NCI-H526 treated with DMSO at 0.1 percent for 48 hours (cell line): ENCODE results near the gene ESRRB.
A peak's percentile ranks its signal among the peaks of the same experiment; 100 is the strongest.

Experiments
- DNase-seq: peaks from one replicate; lab custom pipeline; 2025; lab: John Stamatoyannopoulos, UW

The ESRRB gene

DNA sequence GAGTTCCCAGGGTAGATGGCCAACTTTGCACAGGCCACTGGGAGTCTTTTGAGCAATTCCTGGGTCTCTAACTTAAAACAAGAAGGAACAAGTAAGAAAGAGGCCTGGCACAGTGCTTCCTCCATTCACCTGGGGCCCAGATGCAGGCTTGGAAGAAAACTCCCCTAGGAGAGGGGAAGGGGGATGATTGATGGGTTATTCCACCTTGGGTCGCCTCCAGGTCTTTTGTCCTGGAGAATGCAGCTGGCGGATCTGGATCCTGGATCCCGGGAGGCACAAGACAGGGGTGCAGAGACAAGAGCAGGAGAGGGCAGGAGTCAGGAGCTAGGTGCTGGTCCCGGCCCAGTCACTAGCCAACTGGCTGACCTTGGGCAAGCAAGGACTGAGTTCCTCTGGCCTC, 74.5 kb downstream of the ESRRB start:
- DNase-seq: no peak

DNA sequence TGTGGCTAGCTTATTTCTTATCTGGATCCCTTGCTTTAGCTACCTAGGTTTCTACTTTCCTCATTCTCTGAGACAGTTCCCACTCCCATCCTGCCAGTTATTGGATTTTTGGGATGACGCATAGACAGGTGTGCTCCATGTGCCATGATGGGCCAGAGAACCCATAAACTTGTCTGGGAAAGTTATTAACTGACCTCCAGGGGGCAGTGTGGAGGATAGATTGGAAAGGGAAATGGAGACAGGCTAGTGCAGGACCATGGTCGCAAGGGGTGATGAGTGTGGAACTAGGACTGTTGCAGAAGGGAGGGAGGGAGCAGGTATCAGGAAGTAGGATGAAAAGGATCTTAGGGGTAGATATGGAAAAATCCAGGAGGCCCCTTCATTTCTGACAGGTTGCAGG, 80.3 kb downstream of the ESRRB start:
- peak; percentile 5 for DNase-seq

DNA sequence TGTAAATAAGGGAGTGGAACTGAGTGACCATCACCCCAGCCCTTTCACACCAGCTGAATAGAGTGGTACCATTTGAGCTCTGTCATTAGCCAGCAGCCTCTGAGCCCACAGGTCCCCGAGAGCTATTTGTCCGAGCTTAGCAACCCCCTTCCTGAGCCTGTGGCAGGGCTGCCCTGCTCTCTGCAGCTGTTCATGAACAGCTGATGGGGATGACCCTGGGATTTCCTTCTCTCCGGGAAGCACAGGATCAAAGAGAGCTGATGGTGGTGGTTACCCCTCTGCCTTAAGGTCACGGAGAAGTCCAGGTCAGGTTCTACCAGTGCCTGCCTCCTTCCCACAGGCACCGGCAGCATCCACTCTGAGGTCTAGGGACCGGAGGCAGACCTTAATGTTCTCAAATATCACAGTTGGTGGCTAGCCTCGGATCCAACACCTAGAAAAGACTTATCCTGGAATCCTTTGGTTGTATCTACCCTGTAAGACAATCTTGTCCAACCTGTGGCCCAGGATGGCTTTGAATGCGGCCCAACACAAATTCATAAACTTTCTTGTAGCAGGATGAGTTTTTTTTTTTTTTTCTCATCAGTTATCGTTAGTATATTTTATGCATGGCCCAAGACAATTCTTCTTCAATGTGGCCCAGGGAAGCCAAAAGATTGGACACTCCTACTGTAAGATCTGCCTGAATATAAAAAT, 81.1 kb downstream of the ESRRB start:
- DNase-seq: no peak

DNA sequence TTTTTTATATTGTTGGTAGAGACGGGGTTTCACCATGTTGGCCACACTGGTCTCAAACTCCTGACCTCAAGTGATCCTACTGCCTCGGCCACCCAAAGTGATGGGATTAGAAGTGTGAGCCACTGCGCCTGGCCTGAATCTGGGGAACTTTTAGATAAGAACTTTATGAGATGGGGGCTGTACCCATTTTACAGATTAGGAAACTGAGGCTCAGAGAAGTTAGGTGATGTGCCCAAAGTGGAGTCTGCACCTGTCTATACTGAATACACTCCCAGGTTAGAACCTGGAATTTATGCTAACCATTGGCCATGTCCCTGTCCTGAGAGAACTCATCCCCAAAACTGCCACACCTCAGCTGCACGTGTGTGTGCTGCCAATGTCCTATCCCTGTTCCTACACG, 81.9 kb downstream of the ESRRB start:
- no peak for DNase-seq

DNA sequence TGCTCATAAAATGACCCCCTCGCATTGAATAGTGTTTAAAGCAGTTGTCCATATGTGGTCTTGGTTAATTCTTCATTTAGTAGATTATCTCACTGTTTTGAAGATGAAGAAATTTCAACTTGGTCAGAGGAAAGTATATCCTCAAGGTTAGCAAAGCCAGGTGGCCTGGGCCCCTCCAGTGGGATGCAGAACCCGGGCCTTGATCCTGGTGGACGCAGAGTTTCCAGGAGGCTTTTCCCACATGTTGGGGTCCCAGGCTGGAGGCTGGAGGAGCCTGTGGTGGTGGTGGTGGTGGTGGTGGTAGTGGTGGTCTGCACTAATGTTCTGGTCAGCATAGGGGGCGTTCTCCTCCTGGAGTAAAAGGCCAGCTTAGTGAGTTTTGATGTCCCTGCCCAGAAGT, 85.9 kb downstream of the ESRRB start:
- no peak for DNase-seq

DNA sequence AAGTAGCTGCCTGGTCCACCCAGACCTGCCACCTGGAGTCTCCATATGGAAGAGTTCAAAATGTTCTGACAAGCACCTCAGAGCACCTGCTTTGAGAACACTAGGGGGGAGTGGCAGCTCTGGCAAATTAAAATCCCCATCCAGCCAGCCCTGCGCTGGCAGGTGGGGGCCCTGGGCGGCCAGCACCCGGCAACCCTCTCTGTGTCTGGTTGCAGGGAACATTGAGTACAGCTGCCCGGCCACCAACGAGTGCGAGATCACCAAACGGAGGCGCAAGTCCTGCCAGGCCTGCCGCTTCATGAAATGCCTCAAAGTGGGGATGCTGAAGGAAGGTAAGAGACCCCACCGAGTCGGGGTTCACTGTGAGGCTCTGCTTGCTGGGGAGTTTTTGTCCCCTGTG, 86.4 kb downstream of the ESRRB start:
- DNase-seq: no peak

DNA sequence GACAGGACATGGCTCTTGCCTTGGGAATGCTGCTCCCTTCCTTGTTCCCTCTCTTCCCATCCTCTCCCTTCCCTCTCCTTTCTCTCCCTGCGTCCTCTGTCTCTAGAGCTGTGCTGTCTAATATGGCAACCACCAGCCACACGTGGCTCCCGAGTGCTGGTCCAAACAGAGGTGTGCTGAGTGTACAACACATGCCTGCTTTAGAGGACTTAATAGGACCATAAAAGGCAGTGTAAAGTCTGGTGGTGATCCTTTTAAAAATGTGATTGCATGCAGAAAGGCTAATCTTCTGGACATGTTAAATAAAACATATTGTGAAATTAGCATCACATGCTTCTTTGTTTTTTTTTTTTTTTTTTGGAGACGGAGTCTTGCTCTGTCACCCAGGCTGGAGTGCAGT, 87.2 kb downstream of the ESRRB start:
- no peak for DNase-seq

DNA sequence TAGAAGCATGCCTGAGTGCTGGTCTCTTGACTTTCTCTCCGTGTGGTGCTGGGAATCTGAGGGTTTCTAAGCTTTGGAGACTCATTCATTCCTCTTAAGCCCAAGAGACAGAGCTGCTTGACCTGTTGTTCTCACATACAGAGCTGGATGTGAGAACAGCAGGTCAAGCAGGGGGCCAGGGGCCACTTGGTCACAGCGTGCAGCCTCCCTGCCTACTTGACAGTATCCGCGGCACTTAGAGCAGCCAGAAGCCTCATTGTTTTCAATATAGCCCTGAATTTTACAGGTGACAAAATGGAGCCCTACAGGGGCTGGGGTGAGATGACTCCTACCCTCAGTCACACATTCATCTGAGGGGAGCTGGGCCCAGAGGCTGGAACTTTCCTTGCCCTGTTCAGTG, 88.9 kb downstream of the ESRRB start:
- no peak for DNase-seq

DNA sequence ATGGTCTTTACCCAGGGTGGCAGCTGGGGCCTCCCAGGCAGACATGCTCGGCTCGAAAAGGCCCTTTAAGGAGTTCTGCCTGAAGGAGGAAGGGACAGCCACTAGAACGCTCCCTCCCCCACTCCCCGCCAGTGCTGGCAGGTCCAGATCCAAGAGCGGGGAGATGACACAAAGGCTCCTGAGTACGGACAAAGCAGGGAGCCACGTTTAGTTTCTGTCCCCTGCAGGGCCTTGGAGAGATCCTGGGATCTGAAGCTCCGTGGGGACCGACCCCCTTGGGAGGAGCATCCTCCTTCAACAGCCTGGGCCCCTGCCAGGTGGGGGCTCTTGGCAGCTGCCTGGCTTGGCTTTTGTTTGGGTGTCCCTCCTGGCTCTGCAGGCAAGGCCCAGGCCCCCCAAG, 89.7 kb downstream of the ESRRB start:
- DNase-seq: no peak

DNA sequence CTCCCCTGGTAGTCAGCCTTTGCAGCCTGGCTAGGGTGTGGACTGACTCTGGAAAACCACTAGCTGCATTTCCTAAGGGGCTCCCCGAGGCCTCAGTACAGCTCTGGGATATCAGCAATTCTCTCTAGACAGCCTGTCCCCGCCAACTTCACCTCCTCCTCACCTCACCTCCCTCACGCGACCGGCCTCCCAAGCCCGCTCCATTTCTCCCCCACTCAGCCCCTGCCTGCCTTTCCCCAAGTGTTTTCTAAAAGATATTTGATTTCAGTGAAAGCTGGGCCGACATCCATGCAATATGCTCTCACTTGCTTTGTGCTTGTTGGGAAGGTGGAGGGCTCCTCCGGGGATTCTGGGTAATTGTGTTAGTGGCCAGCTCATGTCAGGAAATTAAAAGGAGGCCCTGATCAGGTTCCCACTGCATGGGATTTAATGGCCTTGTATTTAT, 91.8 kb downstream of the ESRRB start:
- DNase-seq: no peak

DNA sequence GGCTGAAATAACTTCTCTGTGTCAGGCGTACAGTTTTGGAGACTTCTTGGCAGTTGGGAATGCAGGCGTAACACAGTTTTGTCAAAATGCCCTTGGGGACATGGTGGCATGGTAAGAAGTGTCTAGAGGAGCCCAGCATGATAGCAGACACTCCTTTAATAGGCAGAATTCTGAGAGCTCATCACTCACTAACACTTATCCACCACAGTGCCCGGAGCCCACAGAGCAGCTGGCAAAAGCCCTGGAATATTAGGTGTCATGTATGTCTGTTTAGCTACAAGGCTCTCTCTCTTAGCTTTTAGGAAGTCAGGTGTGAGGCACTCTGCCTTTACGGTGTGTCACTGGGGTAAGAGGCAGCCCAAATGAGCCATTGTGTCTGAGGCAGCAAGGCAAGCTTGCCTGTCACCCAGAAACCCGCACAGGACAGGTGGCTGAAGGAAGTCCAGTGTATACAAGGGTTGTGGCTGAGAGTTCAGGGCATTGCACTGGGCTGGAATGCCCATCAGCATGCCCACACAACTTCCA, 96.3 kb downstream of the ESRRB start:
- DNase-seq: no peak

DNA sequence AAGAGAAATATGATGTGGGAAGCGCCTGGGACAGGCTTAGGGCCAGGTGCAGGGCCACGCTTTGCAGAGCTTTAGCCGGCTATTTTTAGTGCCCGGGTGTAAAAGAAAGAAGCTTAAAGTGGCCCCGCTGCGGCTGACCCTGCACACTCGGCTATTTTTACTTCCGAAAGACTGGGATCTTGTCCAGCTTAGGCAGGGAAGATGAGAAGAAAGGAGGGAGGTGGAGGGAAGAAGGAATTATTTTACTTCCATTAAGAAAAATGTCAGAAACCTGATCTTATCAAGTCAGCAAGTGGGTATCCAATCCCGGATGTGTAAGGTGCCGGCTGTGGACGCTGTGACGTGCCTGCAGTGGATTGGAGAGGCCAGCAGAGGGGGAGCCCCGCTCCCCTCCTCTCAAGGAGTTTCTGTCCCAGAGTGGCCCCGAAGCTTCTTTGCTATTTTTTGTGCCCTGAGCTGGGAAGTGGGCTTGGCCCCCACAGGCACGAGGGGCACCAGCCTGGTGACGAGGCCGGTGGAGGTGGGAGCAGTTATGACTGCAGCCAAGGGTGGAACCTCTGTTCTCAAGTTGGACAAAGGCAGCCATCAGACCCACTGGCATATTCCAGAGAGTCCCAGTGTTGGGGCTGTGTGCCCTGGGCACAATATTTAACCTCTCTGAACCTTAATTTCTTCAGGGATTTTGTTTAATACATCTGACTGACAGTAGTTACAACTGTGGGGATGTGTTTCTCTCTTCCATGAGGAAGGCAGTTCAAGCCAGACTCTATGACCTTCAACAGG, 97.7 kb downstream of the ESRRB start:
- DNase-seq: no peak

DNA sequence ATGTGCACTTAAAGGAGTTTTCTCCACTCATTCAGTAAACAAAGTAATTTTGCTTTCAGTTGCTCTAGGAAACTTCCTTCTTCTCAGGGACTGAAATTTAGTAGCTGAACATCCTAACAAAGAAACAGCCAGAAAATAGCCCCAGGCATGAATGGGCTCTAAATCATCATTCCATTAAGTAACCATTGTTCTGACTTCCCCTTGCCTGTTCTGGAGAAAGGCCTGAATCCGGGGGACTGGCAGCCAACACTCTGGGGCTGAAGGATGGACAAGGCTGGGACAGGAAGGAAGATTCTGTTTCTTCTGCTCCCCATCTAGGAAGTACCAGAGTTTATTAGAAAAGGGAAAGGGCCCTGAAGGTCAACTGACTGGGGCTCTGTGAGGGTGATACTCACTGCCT, 104.5 kb downstream of the ESRRB start:
- no peak for DNase-seq

DNA sequence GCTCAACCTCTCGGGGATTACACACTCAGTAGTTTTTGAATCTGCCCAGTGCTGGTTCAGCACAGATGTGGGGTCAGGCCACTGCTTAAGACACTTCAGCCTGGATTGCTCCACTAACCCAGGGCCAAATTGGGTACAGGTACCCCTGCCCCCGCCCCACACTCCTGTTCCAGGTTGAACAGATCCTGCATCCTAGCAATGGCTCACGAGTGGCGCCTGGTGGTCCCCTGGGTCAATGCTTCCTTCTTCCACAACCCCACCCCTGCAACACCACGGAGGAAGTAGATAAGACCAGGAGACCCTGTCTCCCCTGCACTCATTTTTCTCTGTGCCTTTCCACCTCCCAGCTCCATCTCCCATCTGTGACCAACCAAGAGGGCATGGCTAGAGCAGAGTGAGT, 108.4 kb downstream of the ESRRB start:
- no peak for DNase-seq

DNA sequence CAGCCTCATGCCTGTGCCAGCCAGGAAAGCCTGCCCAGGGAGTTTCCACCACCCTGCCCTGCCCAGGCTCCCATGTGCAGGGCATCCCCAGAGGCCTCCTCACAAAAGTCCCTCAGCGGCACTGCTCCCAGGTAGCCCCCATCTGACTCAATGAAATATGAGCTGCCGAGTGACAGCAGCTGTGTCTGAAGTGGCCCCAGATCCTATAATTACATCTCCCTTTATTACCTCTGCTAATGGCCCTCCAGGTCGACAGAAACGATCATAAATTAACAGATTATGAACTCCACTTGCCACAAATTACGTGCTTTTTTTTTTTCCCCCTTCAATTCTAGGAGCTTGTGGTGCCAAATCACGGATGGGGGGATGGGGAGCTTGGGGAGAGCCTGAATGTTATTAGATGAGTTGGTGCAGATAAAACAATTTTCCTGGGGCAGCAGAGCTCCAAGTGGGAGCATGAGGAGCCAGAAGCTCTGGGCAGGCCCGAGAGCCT, 110.4 kb downstream of the ESRRB start:
- peak; percentile 44 for DNase-seq

DNA sequence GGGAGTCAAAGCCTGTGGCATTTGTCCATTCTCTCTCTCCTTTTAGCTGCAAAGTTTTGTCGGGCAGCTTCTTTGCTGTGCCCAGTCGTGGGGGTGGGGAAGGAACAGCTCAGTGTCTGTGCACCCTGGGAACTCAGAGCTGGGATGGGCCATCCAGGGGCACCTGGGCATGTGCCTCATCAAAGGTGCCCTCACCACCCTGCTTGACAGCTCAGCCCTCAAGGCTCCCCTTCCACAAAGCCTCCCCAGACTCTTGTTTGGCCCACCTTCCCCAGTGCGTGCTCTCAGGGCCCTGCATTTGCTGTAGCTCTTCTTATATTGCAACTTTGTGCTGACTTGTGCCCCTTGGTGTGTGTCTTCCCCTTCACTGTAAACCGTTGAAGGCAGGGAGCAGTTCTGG, 112.6 kb downstream of the ESRRB start:
- DNase-seq: no peak

DNA sequence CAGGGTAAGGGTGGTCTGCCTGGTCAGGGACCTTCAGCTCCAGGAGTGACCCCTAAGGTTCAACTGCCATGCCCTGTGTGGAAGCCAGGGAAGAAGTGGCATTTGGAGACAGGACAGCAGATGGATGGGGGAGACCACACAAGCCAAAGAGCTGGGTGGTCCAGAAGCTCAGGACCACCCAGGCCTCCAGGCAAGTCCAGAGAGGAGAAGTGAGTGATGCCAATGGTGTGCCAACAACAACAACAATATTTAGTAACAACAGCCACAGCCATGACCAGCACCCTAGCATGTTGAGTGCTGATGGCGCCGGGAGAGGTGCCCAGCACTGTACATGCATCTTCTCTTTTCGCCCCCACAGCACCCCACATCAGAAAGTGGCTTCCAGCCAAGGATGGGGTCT, 113.7 kb downstream of the ESRRB start:
- DNase-seq: no peak

DNA sequence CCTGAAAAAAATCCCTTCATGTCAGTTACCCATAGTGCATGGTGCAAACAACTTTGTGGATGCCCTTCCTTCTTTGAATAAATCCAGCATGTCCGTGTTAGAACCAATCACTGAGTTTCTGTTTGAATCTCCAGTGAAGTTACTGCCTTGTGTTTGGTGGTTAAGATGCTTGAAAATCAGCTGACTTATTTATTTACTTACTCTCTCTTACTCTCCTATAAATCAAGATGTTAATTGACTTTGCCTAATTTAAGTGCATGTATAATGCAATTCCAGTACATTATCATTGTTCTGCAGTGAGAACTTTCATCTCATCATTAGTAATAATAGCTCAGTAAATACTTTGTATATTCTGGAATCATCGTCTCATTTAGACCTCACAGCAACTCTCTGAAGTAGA, 114.2 kb downstream of the ESRRB start:
- DNase-seq: no peak

DNA sequence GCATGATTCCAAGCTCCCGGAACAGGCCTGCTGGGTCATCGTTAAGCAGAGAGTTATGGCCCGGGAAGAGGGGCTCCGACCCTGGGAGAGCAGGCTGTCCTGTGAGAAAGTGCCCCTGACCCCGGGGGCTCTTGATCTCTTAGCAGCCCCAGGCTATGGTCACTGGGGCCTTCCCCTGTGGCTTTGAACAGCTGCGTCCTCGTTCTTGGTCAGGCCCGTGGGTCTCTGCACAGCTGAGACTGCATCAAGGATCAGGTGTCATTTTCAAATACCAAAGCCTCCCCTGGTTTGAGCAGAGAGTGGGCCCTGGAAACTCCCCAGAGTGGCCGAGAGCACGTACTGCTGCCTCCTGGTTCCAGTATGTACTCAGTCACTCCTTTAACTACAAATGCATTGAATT, 114.8 kb downstream of the ESRRB start:
- DNase-seq: no peak

DNA sequence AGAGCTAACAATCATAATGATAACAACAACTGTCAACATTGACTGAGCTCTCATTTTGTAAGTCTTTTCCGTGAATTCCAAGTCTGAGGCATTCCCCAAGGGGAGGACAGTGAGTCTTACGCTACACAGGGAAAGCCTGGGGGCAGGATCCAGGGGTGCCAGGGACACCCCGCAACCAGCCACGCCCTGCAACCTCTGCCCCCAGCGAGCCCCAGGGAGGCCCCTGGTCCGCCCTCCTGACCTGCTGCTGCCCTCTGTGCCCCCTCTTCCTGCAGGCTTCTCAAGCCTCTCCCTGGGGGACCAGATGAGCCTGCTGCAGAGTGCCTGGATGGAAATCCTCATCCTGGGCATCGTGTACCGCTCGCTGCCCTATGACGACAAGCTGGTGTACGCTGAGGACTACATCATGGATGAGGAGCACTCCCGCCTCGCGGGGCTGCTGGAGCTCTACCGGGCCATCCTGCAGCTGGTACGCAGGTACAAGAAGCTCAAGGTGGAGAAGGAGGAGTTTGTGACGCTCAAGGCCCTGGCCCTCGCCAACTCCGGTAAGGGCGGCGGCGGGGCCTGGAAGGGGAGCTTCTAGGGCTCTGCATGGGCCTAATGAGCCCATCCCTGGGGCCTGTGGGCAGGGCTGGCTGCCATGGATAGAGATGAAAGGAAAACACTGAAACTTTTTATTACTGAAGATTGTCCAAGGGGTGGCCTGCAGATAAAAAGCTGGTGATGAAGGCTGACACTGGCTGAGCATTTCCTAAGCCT, 115.4 kb downstream of the ESRRB start:
- DNase-seq: no peak

DNA sequence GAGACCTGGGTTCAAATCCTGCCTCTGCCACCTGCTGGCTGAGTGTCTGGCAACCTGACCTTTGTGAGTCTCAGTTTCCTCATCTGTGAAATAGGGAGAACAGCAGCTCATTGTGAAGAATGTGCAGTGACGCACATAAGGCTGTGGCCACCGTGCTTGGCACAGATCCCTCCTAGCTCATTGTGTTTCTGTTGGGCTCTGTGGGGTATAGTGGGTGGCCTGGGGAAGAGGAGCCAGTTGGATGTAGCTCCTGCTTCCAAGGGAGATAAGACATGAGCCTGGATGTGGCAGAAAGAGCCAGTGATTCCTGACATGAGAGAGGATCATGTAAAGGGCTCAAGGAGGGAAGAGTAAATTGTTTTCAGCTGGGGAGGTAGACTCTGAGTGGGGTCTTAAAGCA, 120.0 kb downstream of the ESRRB start:
- no peak for DNase-seq

DNA sequence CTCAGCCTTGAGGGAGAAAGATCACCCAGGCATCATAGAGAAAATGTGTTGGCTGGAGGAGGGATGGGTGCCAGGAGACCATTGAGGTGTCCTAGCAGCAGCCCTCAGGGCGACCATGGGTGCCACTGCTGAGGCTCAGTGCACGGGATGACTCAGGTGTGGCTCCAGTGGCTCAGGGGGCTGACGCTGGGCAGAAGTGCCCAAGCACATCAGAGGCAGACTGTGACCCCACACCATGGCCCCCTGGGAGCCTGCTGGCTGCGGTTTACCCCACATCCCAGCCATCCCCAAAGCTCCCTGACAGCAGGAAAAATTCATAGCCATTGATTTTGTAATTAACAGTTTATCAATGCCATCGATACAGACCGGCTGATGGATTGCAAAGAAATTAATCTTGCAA, 120.7 kb downstream of the ESRRB start:
- DNase-seq: no peak
